ENCODE data around the gene AP2A2. TPM values are rescaled to one million over a fixed set of nuclear protein-coding genes. Genes with fewer than 3 reads are reported as not detected.
"Not testable (repeated sequence)": the region's sequence is repeated elsewhere in the genome, so short reads cannot be mapped to it uniquely, and the experiment has no call there.

AP2A2 gene
- total RNA-seq, 4 donors from 2014 or later = 49.5 to 82.6 (median 72.2) TPM

- Histone ChIP-seq H3K4me1 (peaks cover 0 to 31% (median 15%) of the 10 kb centered on the region in 4 donors), H3K9me3 (no peaks in the 10 kb centered on the region), H3K27me3 (no peaks in the 10 kb centered on the region), H3K4me3 (no peak overlapping the region), H3K27ac (replicated peaks in 1 of 4) (no peak overlapping the region), H3K36me3 (peaks cover 16 to 74% (median 52%) of the 10 kb centered on the region in 4 donors)
- intact Hi-C loops (cut with DNase I) = no loop called here
- DNase-seq (ENCODE audit: extremely low spot score) = no peak
- TF ChIP-seq CTCF (IDR thresholded peaks at IDR 0.05) (no peak), POLR2AphosphoS5 (IDR thresholded peaks at IDR 0.05) (no peak), EP300 (IDR thresholded peaks at IDR 0.05) (no peak)
- 86% methylated on average over 14 of the region's 14 CpGs for WGBS
Measured at GRCh38 chr11:959027-959426, 33.4 kb downstream of the AP2A2 start.

GRCh38 chr11:959608-960007 is 33.9 kb downstream of the AP2A2 start:
- H3K9me3 ChIP-seq = no peaks in the 10 kb centered on the region
- H3K4me1 ChIP-seq = peaks cover 0 to 27% (median 14%) of the 10 kb centered on the region in 4 donors
- intact Hi-C loops (cut with DNase I) = no loop called here
- H3K27ac ChIP-seq (replicated peaks in 1 of 4) = no peak overlapping the region
- peaks cover 16 to 78% (median 57%) of the 10 kb centered on the region in 4 donors for H3K36me3 ChIP-seq
- WGBS = 85% methylated on average over 10 of the region's 10 CpGs
- TF ChIP-seq POLR2AphosphoS5 (IDR thresholded peaks at IDR 0.05) (no peak), CTCF (IDR thresholded peaks at IDR 0.05) (no peak), POLR2A (IDR thresholded peaks at IDR 0.05; ENCODE audit: low read depth) (no peak), EP300 (IDR thresholded peaks at IDR 0.05) (no peak)
- H3K4me3 ChIP-seq = no peak overlapping the region
- no peak for DNase-seq (ENCODE audit: extremely low spot score)
- no peaks in the 10 kb centered on the region for H3K27me3 ChIP-seq

- H3K9me3 ChIP-seq; H3K27ac ChIP-seq (replicated peaks in 1 of 4); intact Hi-C loops (cut with DNase I); H3K4me3 ChIP-seq; H3K27me3 ChIP-seq; DNase-seq (ENCODE audit: extremely low spot score): not testable (repeated sequence)
- WGBS = 93% methylated on average over 18 of the region's 18 CpGs
- H3K4me1 ChIP-seq = peaks cover 1 to 21% (median 5%) of the 10 kb centered on the region in 4 donors
- peaks cover 16 to 80% (median 63%) of the 10 kb centered on the region in 4 donors for H3K36me3 ChIP-seq
Measured at GRCh38 chr11:961310-961920, 35.7 kb downstream of the AP2A2 start.

- H3K36me3 ChIP-seq = peaks cover 16 to 76% (median 59%) of the 10 kb centered on the region in 4 donors
Measured at GRCh38 chr11:961921-962320, 36.3 kb downstream of the AP2A2 start.

GRCh38 chr11:962688-963087 is 37.0 kb downstream of the AP2A2 start:
- H3K4me3 ChIP-seq = no peak overlapping the region
- 100% methylated on average over 5 of the region's 5 CpGs for WGBS

More at GRCh38 chr11:961921-962320, 36.3 kb downstream of the AP2A2 start:
- intact Hi-C loops (cut with DNase I) = no loop called here
- Histone ChIP-seq H3K4me3 (no peak overlapping the region), H3K27me3 (no peaks in the 10 kb centered on the region), H3K4me1 (peaks cover 5 to 23% (median 10%) of the 10 kb centered on the region in 4 donors), H3K27ac (replicated peaks in 1 of 4) (no peak overlapping the region), H3K9me3 (no peaks in the 10 kb centered on the region)
- TF ChIP-seq CTCF (IDR thresholded peaks at IDR 0.05) (no peak), POLR2AphosphoS5 (IDR thresholded peaks at IDR 0.05) (no peak), EP300 (IDR thresholded peaks at IDR 0.05) (no peak), POLR2A (IDR thresholded peaks at IDR 0.05; ENCODE audit: low read depth) (no peak)
- 92% methylated on average over 12 of the region's 12 CpGs for WGBS
- no peak for DNase-seq (ENCODE audit: extremely low spot score)

More at GRCh38 chr11:962688-963087, 37.0 kb downstream of the AP2A2 start:
- Histone ChIP-seq H3K36me3 (peaks cover 16 to 68% (median 56%) of the 10 kb centered on the region in 4 donors), H3K27ac (replicated peaks in 1 of 4) (no peak overlapping the region), H3K27me3 (no peaks in the 10 kb centered on the region), H3K4me1 (peaks cover 5 to 16% (median 12%) of the 10 kb centered on the region in 4 donors), H3K9me3 (no peaks in the 10 kb centered on the region)
- no peak for TF ChIP-seq POLR2A (IDR thresholded peaks at IDR 0.05; ENCODE audit: low read depth)
- TF ChIP-seq EP300 (IDR thresholded peaks at IDR 0.05) = no peak
- intact Hi-C loops (cut with DNase I) = no loop called here
- no peak for DNase-seq (ENCODE audit: extremely low spot score)
